HepG2 (cell line): ENCODE results near the gene MGST2. TPM values are rescaled to one million over a fixed set of nuclear protein-coding genes. Genes with fewer than 3 reads are reported as not detected.

Source experiments
- ATAC-seq: fragments of 200-7000 bp; cut with Tn5 transposase; 3 replicates; pipeline ENCODE4 v1.9.1; 2020; ENCODE audit warnings: mild to moderate bottlenecking, moderate library complexity
- BruUV-seq: library from RNA; stranded (reverse); fragments of 400-500 nt; replicated peaks from 2 replicates; lab custom pipeline; 2021; lab: Mats Ljungman, UMichigan
- CTCF ChIA-PET: fragments of 300-600 bp; formaldehyde crosslinking; extraction: SDS; loops from one replicate; lab custom pipeline; 2021; ENCODE audit warnings: low total read pairs, inconsistent platforms, low intra/inter-chr PET ratio; lab: Yijun Ruan, JAX
- POLR2A ChIA-PET: fragments of 350-600 bp; sonication (Branson Sonifier 250); formaldehyde crosslinking; loops from one replicate; lab custom pipeline; 2020; ENCODE audit warnings: antibody characterized with exemption, inconsistent platforms; lab: Yijun Ruan, JAX
- DNase-seq: peaks from one replicate; pipeline ENCODE4 v3.0.0-alpha.2; 2015; ENCODE audit warnings: low spot score
- FAIRE-seq: peaks from 3 replicates; lab custom pipeline; 2011; peaks lifted over from hg19 to GRCh38; lab: Jason Lieb, UNC
- H2AFZ ChIP-seq: one replicate; pipeline ENCODE4 v1.6.1; 2011; ENCODE audit warnings: low read length, inconsistent platforms
- H3K27ac ChIP-seq: fragments of 300-600 bp; 3 replicates; pipeline ENCODE4 v1.8.0; 2011; ENCODE audit warnings: mixed run types, mild to moderate bottlenecking, mixed read lengths, low read length, inconsistent platforms; ENCODE audit not compliant: insufficient read depth; ENCODE audit errors: extremely low read length
- H3K27me3 ChIP-seq, 2 experiments: fragments of 200-600 bp in 1 of 2; 2 replicates in 1 of 2; 3 replicates in 1 of 2; pipeline versions ENCODE4 v1.6.0 to v1.8.0; 2011; ENCODE audit warnings: low read length in 2 of 2, mild to moderate bottlenecking in 2 of 2, moderate library complexity in 2 of 2, inconsistent platforms in 1 of 2; ENCODE audit not compliant: insufficient read depth in 2 of 2, control insufficient read depth in 1 of 2
- H3K36me3 ChIP-seq, 2 experiments: fragments of 200-600 bp in 1 of 2; replicated peaks in 1 of 2; 2 replicates in 1 of 2; 3 replicates in 1 of 2; pipeline versions ENCODE4 v1.5.1 to v1.8.0; 2011; ENCODE audit warnings: low read length in 2 of 2, inconsistent platforms in 1 of 2; ENCODE audit not compliant: insufficient read depth in 2 of 2, control insufficient read depth in 1 of 2
- H3K4me1 ChIP-seq: 2 replicates; pipeline ENCODE4 v1.5.1; 2012; ENCODE audit warnings: low read length, inconsistent platforms; ENCODE audit not compliant: insufficient read depth
- H3K4me2 ChIP-seq: 2 replicates; pipeline ENCODE4 v1.6.0; 2011; ENCODE audit warnings: low read depth, low read length, inconsistent platforms
- H3K4me3 ChIP-seq, 3 experiments: fragments of 200-600 bp in 1 of 3; sonication (generic), shearing (Covaris generic) in 1 of 3; replicated peaks in 1 of 3; 2 replicates each; pipeline ENCODE4 v1.5.1; 2011 to 2016; ENCODE audit warnings: low read length in 3 of 3, inconsistent platforms in 2 of 3, low read depth in 2 of 3, mild to moderate bottlenecking in 2 of 3, control low read depth in 1 of 3, mixed read lengths in 1 of 3; ENCODE audit not compliant: insufficient read depth in 1 of 3
- H3K79me2 ChIP-seq: one replicate; pipeline ENCODE4 v1.6.1; 2011; ENCODE audit warnings: low read length, inconsistent platforms; ENCODE audit not compliant: insufficient read depth
- H3K9ac ChIP-seq: 2 replicates; pipeline ENCODE4 v1.6.0; 2011; ENCODE audit warnings: mild to moderate bottlenecking, low read depth, low read length, inconsistent platforms; ENCODE audit not compliant: insufficient read depth
- H3K9me3 ChIP-seq: 2 replicates; pipeline ENCODE4 v1.5.1; 2012; ENCODE audit warnings: mild to moderate bottlenecking, low read length
- H4K20me1 ChIP-seq: 2 replicates; pipeline ENCODE4 v1.6.0; 2011; ENCODE audit warnings: inconsistent platforms, mild to moderate bottlenecking, low read length, moderate library complexity; ENCODE audit not compliant: insufficient read depth
- KMT2A ChIP-seq: sonication (generic); formaldehyde crosslinking; IDR thresholded peaks from 2 replicates; pipeline ENCODE4 v1.4.0; 2020; ENCODE audit warnings: missing genetic modification reagents
- MBNL3 ChIP-seq: fragments of 250-450 bp; sonication (Bioruptor Pico); conservative IDR thresholded peaks from 2 replicates; pipeline ENCODE4 v1.8.0; 2022; ENCODE audit warnings: mild to moderate bottlenecking, inconsistent platforms
- RAD21 ChIP-seq: fragments of 450-650 bp; formaldehyde crosslinking; IDR thresholded peaks from 2 replicates; pipeline ENCODE4 v1.5.0; 2020; ENCODE audit warnings: mild to moderate bottlenecking
- RXRB ChIP-seq: IDR thresholded peaks from 2 replicates; pipeline ENCODE4 v1.6.1; 2016; ENCODE audit warnings: borderline replicate concordance, missing genetic modification reagents, missing compliant biosample characterization
- SMC3 ChIP-seq: IDR thresholded peaks from 2 replicates; pipeline ENCODE4 v1.6.1; 2011; ENCODE audit warnings: low read length, improper control_type of control experiment
- STAG1 ChIP-seq: sonication (generic); formaldehyde crosslinking; IDR thresholded peaks from 2 replicates; pipeline ENCODE4 v1.4.0; 2020; ENCODE audit warnings: missing genetic modification reagents
- TEAD3 ChIP-seq: optimal IDR thresholded peaks from 2 replicates; pipeline ENCODE3; 2016; ENCODE audit warnings: borderline replicate concordance
- ZNF256 ChIP-seq: sonication (generic); formaldehyde crosslinking; conservative IDR thresholded peaks from 2 replicates; pipeline ENCODE4 v1.4.0; 2020; ENCODE audit warnings: missing genetic modification reagents
- ZSCAN29 ChIP-seq: sonication (generic); formaldehyde crosslinking; conservative IDR thresholded peaks from 2 replicates; pipeline ENCODE4 v1.4.0; 2020; ENCODE audit warnings: mild to moderate bottlenecking, missing genetic modification reagents
- WGBS: methylation state at CpG from one replicate; pipeline ENCODE4 v1.1.6; 2017; ENCODE audit warnings: low lambda C conversion rate; 5-methylcytosine and 5-hydroxymethylcytosine counted together
- in situ Hi-C: cut with HindIII; loops from 2 replicates; pipeline ENCODE4 v1.10.0; 2017; ENCODE audit warnings: low pct_unique_long_range_greater_than_20kb; ENCODE audit not compliant: extremely low pct_ligation_motif_present
- intact Hi-C: fragments of 100-400 bp; cut with micrococcal nuclease; formaldehyde crosslinking; loops from one replicate; pipeline ENCODE4 v1.10.0; 2022; ENCODE audit not compliant: unreplicated experiment
- polyA plus RNA-seq, 8 experiments: library from polyadenylated mRNA; depleted of rRNA in 3 of 8; stranded (reverse) in 7 of 8; unstranded in 1 of 8; fragments of >200 nt; fragmentation: Illumina TruSeq in 4 of 8; extraction: Trizol in 4 of 8; gene quantifications; 2 replicates each; pipeline versions ENCODE4 v1.2.1 to v1.2.3, GENCODE V29; 2011 to 2016; ENCODE audit warnings: low read depth in 4 of 8, missing spikeins in 1 of 8, mixed read lengths in 1 of 8; ENCODE audit not compliant: insufficient read depth in 1 of 8
- total RNA-seq, 5 experiments: library from RNA; depleted of rRNA; stranded (reverse); fragments of >200 nt; fragmentation: Illumina TruSeq; extraction: Trizol; gene quantifications; 2 replicates each; pipeline ENCODE4 v1.2.3, GENCODE V29; 2016; ENCODE audit warnings: low read depth in 1 of 5
- TF ChIP-seq, protein P1 (sequence below): sonication (generic); formaldehyde crosslinking; IDR thresholded peaks from 2 replicates; pipeline ENCODE4 v1.4.0; 2020; ENCODE audit warnings: missing genetic modification reagents, borderline replicate concordance
- TF ChIP-seq, protein P2 (sequence below): sonication (generic); formaldehyde crosslinking; IDR thresholded peaks from 2 replicates; pipeline ENCODE4 v1.5.0; 2020; ENCODE audit warnings: mild to moderate bottlenecking, missing genetic modification reagents, moderate library complexity

The MGST2 gene
- total and polyA plus RNA-seq, 2 of the 13 experiments (the other 11 are each of a cell fraction or from before 2014, with no cell fraction given): 205 to 416 TPM

DNA sequence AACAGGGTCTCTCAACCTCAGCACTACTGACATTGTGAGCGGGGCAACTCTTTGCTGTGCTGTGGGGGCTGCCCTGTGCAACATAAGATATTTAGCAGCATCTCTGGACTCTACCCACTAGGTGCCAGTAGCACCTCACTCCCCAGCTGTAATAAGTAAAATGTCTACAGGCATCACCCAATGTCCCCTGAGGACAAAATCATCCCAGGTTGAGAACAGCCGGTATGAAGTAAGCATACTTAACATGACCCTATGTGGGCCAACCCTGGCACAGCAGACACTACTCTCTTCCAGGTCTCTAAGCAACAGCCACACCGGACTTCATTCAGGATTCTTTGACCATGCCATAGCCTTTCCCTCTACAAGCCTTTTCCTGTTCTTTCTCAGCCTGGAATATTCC is 10.5 kb upstream of the MGST2 start:
- FAIRE-seq (no peak), DNase-seq (peak; percentile 65), ATAC-seq (peak; percentile 61)
- no peak overlapping the region for H3K9ac ChIP-seq
- no peak overlapping the region for H3K27ac ChIP-seq
- no peak overlapping the region for H3K4me3 ChIP-seq
- no peak overlapping the region for H3K4me2 ChIP-seq
- H2AFZ ChIP-seq: no peak overlapping the region
- peaks cover 2% of the 10 kb centered on the region for H3K79me2 ChIP-seq
- POLR2A ChIA-PET: interaction anchor here (3.6 kb wide), 1 partner anchor 11 kb away, joined by 37 read pairs; the partner anchor contains the start of gene MGST2
- intact Hi-C loops (loop anchor here (1.0 to 5.0 kb wide), 3 partner anchors 114 to 672 kb away; no protein-coding TSS in a partner anchor), in situ Hi-C loops (loop anchor here (5.0 kb wide), 2 partner anchors 87 to 597 kb away; no protein-coding TSS in a partner anchor)
- no peaks in the 10 kb centered on the region for H3K36me3 ChIP-seq
- H3K4me1 ChIP-seq: peaks cover 65% of the 10 kb centered on the region
- CTCF ChIA-PET: interaction anchor here (3.2 to 3.5 kb wide), 2 partner anchors 50 to 114 kb away, joined by 21 to 29 read pairs; no protein-coding TSS in a partner anchor
- BruUV-seq: no TSS peak
- WGBS: 14% methylated on average over 2 of the region's 3 CpGs
- H3K27me3 ChIP-seq: no peaks in the 10 kb centered on the region
- H4K20me1 ChIP-seq: no peaks in the 10 kb centered on the region
- no peaks in the 10 kb centered on the region for H3K9me3 ChIP-seq
- TF ChIP-seq, protein P1, sequence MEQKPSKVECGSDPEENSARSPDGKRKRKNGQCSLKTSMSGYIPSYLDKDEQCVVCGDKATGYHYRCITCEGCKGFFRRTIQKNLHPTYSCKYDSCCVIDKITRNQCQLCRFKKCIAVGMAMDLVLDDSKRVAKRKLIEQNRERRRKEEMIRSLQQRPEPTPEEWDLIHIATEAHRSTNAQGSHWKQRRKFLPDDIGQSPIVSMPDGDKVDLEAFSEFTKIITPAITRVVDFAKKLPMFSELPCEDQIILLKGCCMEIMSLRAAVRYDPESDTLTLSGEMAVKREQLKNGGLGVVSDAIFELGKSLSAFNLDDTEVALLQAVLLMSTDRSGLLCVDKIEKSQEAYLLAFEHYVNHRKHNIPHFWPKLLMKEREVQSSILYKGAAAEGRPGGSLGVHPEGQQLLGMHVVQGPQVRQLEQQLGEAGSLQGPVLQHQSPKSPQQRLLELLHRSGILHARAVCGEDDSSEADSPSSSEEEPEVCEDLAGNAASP (CRISPR knock-in tag): peak; percentile 51; the same call in 1 of the 2 replicates
- TF ChIP-seq SMC3 (peak; percentile 60), TEAD3 (CRISPR knock-in tag) (peak; percentile 6), STAG1 (CRISPR knock-in tag) (peak; percentile 90), ZSCAN29 (no peak), KMT2A (no peak), RAD21 (CRISPR knock-in tag) (peak; percentile 54; the same call in 1 of the 2 replicates), ZNF256 (CRISPR knock-in tag) (no peak), MBNL3 (CRISPR knock-in tag) (no peak), RXRB (CRISPR knock-in tag) (peak; percentile 27; the same call in 1 of the 2 replicates)
- TF ChIP-seq, protein P2, sequence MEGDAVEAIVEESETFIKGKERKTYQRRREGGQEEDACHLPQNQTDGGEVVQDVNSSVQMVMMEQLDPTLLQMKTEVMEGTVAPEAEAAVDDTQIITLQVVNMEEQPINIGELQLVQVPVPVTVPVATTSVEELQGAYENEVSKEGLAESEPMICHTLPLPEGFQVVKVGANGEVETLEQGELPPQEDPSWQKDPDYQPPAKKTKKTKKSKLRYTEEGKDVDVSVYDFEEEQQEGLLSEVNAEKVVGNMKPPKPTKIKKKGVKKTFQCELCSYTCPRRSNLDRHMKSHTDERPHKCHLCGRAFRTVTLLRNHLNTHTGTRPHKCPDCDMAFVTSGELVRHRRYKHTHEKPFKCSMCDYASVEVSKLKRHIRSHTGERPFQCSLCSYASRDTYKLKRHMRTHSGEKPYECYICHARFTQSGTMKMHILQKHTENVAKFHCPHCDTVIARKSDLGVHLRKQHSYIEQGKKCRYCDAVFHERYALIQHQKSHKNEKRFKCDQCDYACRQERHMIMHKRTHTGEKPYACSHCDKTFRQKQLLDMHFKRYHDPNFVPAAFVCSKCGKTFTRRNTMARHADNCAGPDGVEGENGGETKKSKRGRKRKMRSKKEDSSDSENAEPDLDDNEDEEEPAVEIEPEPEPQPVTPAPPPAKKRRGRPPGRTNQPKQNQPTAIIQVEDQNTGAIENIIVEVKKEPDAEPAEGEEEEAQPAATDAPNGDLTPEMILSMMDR (CRISPR knock-in tag): peak; percentile 80
